Skeletal muscle tissue (tissue), 4 donors: ENCODE data around the gene FSD2. TPM values are rescaled to one million over a fixed set of nuclear protein-coding genes. Genes with fewer than 3 reads are reported as not detected.
"Not testable (repeated sequence)": the region's sequence is repeated elsewhere in the genome, so short reads cannot be mapped to it uniquely, and the experiment has no call there.

ENCODE experiments used
- H3K27ac ChIP-seq: one replicate; pipeline ENCODE4 v1.7.0; 2013; ENCODE audit warnings: mild to moderate bottlenecking, low read depth, low read length, inconsistent platforms
- H3K27me3 ChIP-seq, 3 donors: one replicate each; pipeline ENCODE4 v1.7.0; 2013; ENCODE audit warnings: low read length in 3 of 3; ENCODE audit not compliant: control insufficient read depth in 3 of 3, insufficient read depth in 3 of 3
- H3K36me3 ChIP-seq, 3 donors: one replicate each; pipeline ENCODE4 v1.7.0; 2013; ENCODE audit warnings: low read length in 3 of 3; ENCODE audit not compliant: control insufficient read depth in 3 of 3, insufficient read depth in 3 of 3
- H3K4me1 ChIP-seq, 3 donors: one replicate each; pipeline ENCODE4 v1.7.0; 2013; ENCODE audit warnings: low read length in 3 of 3, mild to moderate bottlenecking in 3 of 3; ENCODE audit not compliant: control insufficient read depth in 3 of 3, insufficient read depth in 3 of 3
- H3K4me3 ChIP-seq, 3 donors: one replicate each; pipeline ENCODE4 v1.7.0; 2013; ENCODE audit warnings: low read length in 3 of 3
- H3K9ac ChIP-seq, 3 donors: one replicate each; pipeline ENCODE4 v1.7.0; 2013; ENCODE audit warnings: low read length in 3 of 3, mild to moderate bottlenecking in 3 of 3, moderate library complexity in 2 of 3, low read depth in 1 of 3
- H3K9me3 ChIP-seq, 3 donors: one replicate each; pipeline ENCODE4 v1.7.0; 2013; ENCODE audit warnings: low read length in 3 of 3; ENCODE audit not compliant: control insufficient read depth in 3 of 3
- total RNA-seq: library from RNA; depleted of rRNA; stranded (reverse); fragments of >200 nt; gene quantifications from one replicate; pipeline ENCODE4 v1.2.3, GENCODE V29; 2014
- donor health status: Osteomylitis.

The FSD2 gene
- total RNA-seq, 1 donor from 2014 or later = 26.6 TPM

- peak overlapping the region in 1 of 3 donors; percentile 12 for H3K9ac ChIP-seq
- H3K4me3 ChIP-seq = no peak overlapping the region
- no peaks in the 10 kb centered on the region for H3K9me3 ChIP-seq
- H3K27me3 ChIP-seq = no peaks in the 10 kb centered on the region
- no peak overlapping the region for H3K27ac ChIP-seq
- peaks cover 61 to 82% (median 79%) of the 10 kb centered on the region in 3 donors for H3K36me3 ChIP-seq
- no peaks in the 10 kb centered on the region for H3K4me1 ChIP-seq
Observed at GRCh38 chr15:82831894-82832600, 26.2 kb upstream of the FSD2 start.

- H3K27ac ChIP-seq = no peak overlapping the region
- no peak overlapping the region for H3K4me3 ChIP-seq
- H3K9me3 ChIP-seq = no peaks in the 10 kb centered on the region
- no peaks in the 10 kb centered on the region for H3K27me3 ChIP-seq
- peaks cover 53 to 82% (median 79%) of the 10 kb centered on the region in 3 donors for H3K36me3 ChIP-seq
- no peak overlapping the region for H3K9ac ChIP-seq
- H3K4me1 ChIP-seq = no peaks in the 10 kb centered on the region
Observed at GRCh38 chr15:82830427-82831173, 24.7 kb upstream of the FSD2 start.

- Histone ChIP-seq H3K27ac (no peak overlapping the region), H3K4me3 (no peak overlapping the region), H3K36me3 (peaks cover 46 to 84% (median 77%) of the 10 kb centered on the region in 3 donors), H3K27me3 (no peaks in the 10 kb centered on the region), H3K4me1 (no peaks in the 10 kb centered on the region), H3K9me3 (no peaks in the 10 kb centered on the region), H3K9ac (no peak overlapping the region)
Observed at GRCh38 chr15:82829234-82829633, 23.4 kb upstream of the FSD2 start.

GRCh38 chr15:82828075-82828474 lies 22.2 kb upstream of the FSD2 start:
- H3K27ac ChIP-seq = no peak overlapping the region
- no peaks in the 10 kb centered on the region for H3K4me1 ChIP-seq
- H3K36me3 ChIP-seq = peaks cover 44 to 78% (median 72%) of the 10 kb centered on the region in 3 donors
- H3K27me3 ChIP-seq = no peaks in the 10 kb centered on the region
- no peaks in the 10 kb centered on the region for H3K9me3 ChIP-seq
- no peak overlapping the region for H3K4me3 ChIP-seq
- H3K9ac ChIP-seq = no peak overlapping the region

GRCh38 chr15:82823049-82823448 lies 17.2 kb upstream of the FSD2 start:
- peaks cover 26 to 56% (median 48%) of the 10 kb centered on the region in 3 donors for H3K36me3 ChIP-seq
- H3K9me3 ChIP-seq = no peaks in the 10 kb centered on the region

GRCh38 chr15:82821851-82822250 lies 16.0 kb upstream of the FSD2 start:
- not testable (repeated sequence) for H3K9me3 ChIP-seq, H3K4me1 ChIP-seq, H3K27me3 ChIP-seq, H3K9ac ChIP-seq, H3K27ac ChIP-seq, H3K4me3 ChIP-seq
- peaks cover 22 to 55% (median 45%) of the 10 kb centered on the region in 3 donors for H3K36me3 ChIP-seq

More at GRCh38 chr15:82823049-82823448, 17.2 kb upstream of the FSD2 start:
- Histone ChIP-seq H3K9ac (no peak overlapping the region), H3K27ac (no peak overlapping the region), H3K4me1 (no peaks in the 10 kb centered on the region), H3K27me3 (no peaks in the 10 kb centered on the region), H3K4me3 (no peak overlapping the region)

GRCh38 chr15:82821396-82821795 lies 15.5 kb upstream of the FSD2 start:
- not testable (repeated sequence) for H3K9ac ChIP-seq, H3K27me3 ChIP-seq, H3K9me3 ChIP-seq, H3K4me3 ChIP-seq, H3K4me1 ChIP-seq, H3K27ac ChIP-seq
- peaks cover 22 to 55% (median 45%) of the 10 kb centered on the region in 3 donors for H3K36me3 ChIP-seq

- H3K27me3 ChIP-seq = no peaks in the 10 kb centered on the region
- H3K4me3 ChIP-seq = no peak overlapping the region
- peaks cover 20 to 45% (median 39%) of the 10 kb centered on the region in 3 donors for H3K36me3 ChIP-seq
- H3K4me1 ChIP-seq = no peaks in the 10 kb centered on the region
- H3K27ac ChIP-seq = no peak overlapping the region
- H3K9me3 ChIP-seq = no peaks in the 10 kb centered on the region
- H3K9ac ChIP-seq = no peak overlapping the region
Observed at GRCh38 chr15:82820128-82820527, 14.3 kb upstream of the FSD2 start.

- H3K4me1 ChIP-seq = peaks cover 17 to 22% (median 19%) of the 10 kb centered on the region in 3 donors
- H3K9ac ChIP-seq = no peak overlapping the region
- no peaks in the 10 kb centered on the region for H3K27me3 ChIP-seq
- no peak overlapping the region for H3K4me3 ChIP-seq
- H3K36me3 ChIP-seq = peaks cover 7 to 29% (median 22%) of the 10 kb centered on the region in 3 donors
- no peak overlapping the region for H3K27ac ChIP-seq
- H3K9me3 ChIP-seq = no peaks in the 10 kb centered on the region
Observed at GRCh38 chr15:82812994-82813393, 7.1 kb upstream of the FSD2 start.

- H3K27me3 ChIP-seq = no peaks in the 10 kb centered on the region
- peaks cover 26 to 34% (median 30%) of the 10 kb centered on the region in 3 donors for H3K4me1 ChIP-seq
- peak overlapping the region; percentile 80 to 94 (median 91) for H3K4me3 ChIP-seq
- H3K27ac ChIP-seq = peak overlapping the region; percentile 99
- peaks cover 2 to 14% (median 10%) of the 10 kb centered on the region in 3 donors for H3K36me3 ChIP-seq
- H3K9me3 ChIP-seq = no peaks in the 10 kb centered on the region
- H3K9ac ChIP-seq = peak overlapping the region; percentile 98 to 99 (median 98)
Observed at GRCh38 chr15:82810890-82811426, 5.1 kb upstream of the FSD2 start.
